Coronary artery (tissue), 2 donors: ENCODE data around the gene SLC49A3.
"Not testable (repeated sequence)": the region's sequence is repeated elsewhere in the genome, so short reads cannot be mapped to it uniquely, and the experiment has no call there.

ENCODE experiments used
- DNase-seq: peaks from one replicate; pipeline ENCODE4 v3.0.0-alpha.2; 2017; ENCODE audit warnings: low spot score
- H3K27ac ChIP-seq, 2 donors: fragments of 200-600 bp; sonication (generic); one replicate each; pipeline ENCODE4 v1.5.1; 2016 to 2019
- H3K4me3 ChIP-seq: fragments of 200-600 bp; sonication (generic); 2 replicates; pipeline ENCODE4 v1.5.1; 2016; ENCODE audit warnings: mild to moderate bottlenecking, moderate library complexity
- CTCF ChIP-seq: fragments of 200-600 bp; sonication (generic); IDR thresholded peaks from one replicate; pipeline ENCODE4 v1.5.1; 2019; ENCODE audit warnings: antibody characterized with exemption

Gene SLC49A3

GRCh38 chr4:648579-649292 lies 40.2 kb downstream of the SLC49A3 start:
- Histone ChIP-seq H3K27ac (no peak overlapping the region), H3K4me3 (no peak overlapping the region)
- no peak for TF ChIP-seq CTCF
- no peak for DNase-seq

- DNase-seq = no peak
- TF ChIP-seq CTCF = no peak
- no peak overlapping the region for H3K27ac ChIP-seq
- H3K4me3 ChIP-seq = no peak overlapping the region
Measured at GRCh38 chr4:647481-647880, 41.5 kb downstream of the SLC49A3 start.

GRCh38 chr4:646460-646859 lies 42.5 kb downstream of the SLC49A3 start:
- TF ChIP-seq CTCF = no peak
- H3K4me3 ChIP-seq = no peak overlapping the region
- DNase-seq = no peak
- no peak overlapping the region for H3K27ac ChIP-seq

GRCh38 chr4:642366-642765 lies 46.6 kb downstream of the SLC49A3 start:
- H3K27ac ChIP-seq, H3K4me3 ChIP-seq, DNase-seq: not testable (repeated sequence)

GRCh38 chr4:637536-638280 lies 51.2 kb downstream of the SLC49A3 start:
- DNase-seq = no peak
- no peak for TF ChIP-seq CTCF
- no peak overlapping the region for H3K27ac ChIP-seq
- no peak overlapping the region for H3K4me3 ChIP-seq

GRCh38 chr4:636628-637159 lies 52.3 kb downstream of the SLC49A3 start:
- H3K27ac ChIP-seq = no peak overlapping the region
- H3K4me3 ChIP-seq = no peak overlapping the region
- no peak for TF ChIP-seq CTCF
- DNase-seq = no peak

- no peak for TF ChIP-seq CTCF
- Histone ChIP-seq H3K27ac (no peak overlapping the region), H3K4me3 (no peak overlapping the region)
- no peak for DNase-seq
Measured at GRCh38 chr4:635851-636627, 52.9 kb downstream of the SLC49A3 start.

- not testable (repeated sequence) for DNase-seq, H3K27ac ChIP-seq, H3K4me3 ChIP-seq
Measured at GRCh38 chr4:635066-635835, 53.7 kb downstream of the SLC49A3 start.
